Measurements from ENCODE around the gene RAB11FIP3.

The RAB11FIP3 gene

GRCh38 chr16:555528-556473 is 130.4 kb downstream of the RAB11FIP3 start:
- H3K27ac ChIP-seq (ENCODE audit: low read length): no peak overlapping the region

GRCh38 chr16:556474-557173 is 131.2 kb downstream of the RAB11FIP3 start:
- no peaks in the 10 kb centered on the region for H3F3A ChIP-seq (ENCODE audit: insufficient read depth, low read length)
- no peak overlapping the region for H3K27ac ChIP-seq (ENCODE audit: low read length)

More at GRCh38 chr16:555528-556473, 130.4 kb downstream of the RAB11FIP3 start:
- Histone ChIP-seq H3K4me2 (ENCODE audit: low read depth, low read length) (no peak overlapping the region), H3K9me3 (replicated peaks; ENCODE audit: insufficient read depth, low read length) (no peaks in the 10 kb centered on the region), H3K4me1 (ENCODE audit: low read length) (no peaks in the 10 kb centered on the region), H3F3A (ENCODE audit: insufficient read depth, low read length) (no peaks in the 10 kb centered on the region), H2AFZ (ENCODE audit: low read length) (no peak overlapping the region), H3K36me3 (replicated peaks; ENCODE audit: insufficient read depth, low read length) (no peaks in the 10 kb centered on the region), H3K79me2 (ENCODE audit: low read length) (no peaks in the 10 kb centered on the region), H4K20me1 (ENCODE audit: insufficient read depth, low read length) (no peaks in the 10 kb centered on the region), H3K4me3 (ENCODE audit: low read length) (no peak overlapping the region), H3K27me3 (replicated peaks; ENCODE audit: insufficient read depth, low read length) (peaks cover 40% of the 10 kb centered on the region), H3K9ac (ENCODE audit: low read length) (no peak overlapping the region), H3K9me2 (replicated peaks; ENCODE audit: insufficient read depth, low read length) (no peaks in the 10 kb centered on the region)
- no peak for DNase-seq
- TF ChIP-seq EZH2phosphoT487 (IDR thresholded peaks at IDR 0.05; ENCODE audit: low read length): no peak
- no peak for TF ChIP-seq CTCF (IDR thresholded peaks at IDR 0.05; ENCODE audit: low read length)
- no peak for TF ChIP-seq EZH2 (optimal IDR thresholded peaks at IDR 0.05; ENCODE audit: low read depth, low read length)

More at GRCh38 chr16:556474-557173, 131.2 kb downstream of the RAB11FIP3 start:
- Histone ChIP-seq H3K36me3 (replicated peaks; ENCODE audit: insufficient read depth, low read length) (no peaks in the 10 kb centered on the region), H3K4me1 (ENCODE audit: low read length) (no peaks in the 10 kb centered on the region), H3K9me2 (replicated peaks; ENCODE audit: insufficient read depth, low read length) (no peaks in the 10 kb centered on the region), H3K27me3 (replicated peaks; ENCODE audit: insufficient read depth, low read length) (peaks cover 48% of the 10 kb centered on the region), H4K20me1 (ENCODE audit: insufficient read depth, low read length) (no peaks in the 10 kb centered on the region), H2AFZ (ENCODE audit: low read length) (no peak overlapping the region), H3K4me2 (ENCODE audit: low read depth, low read length) (no peak overlapping the region), H3K9me3 (replicated peaks; ENCODE audit: insufficient read depth, low read length) (no peaks in the 10 kb centered on the region), H3K9ac (ENCODE audit: low read length) (no peak overlapping the region), H3K4me3 (ENCODE audit: low read length) (no peak overlapping the region), H3K79me2 (ENCODE audit: low read length) (no peaks in the 10 kb centered on the region)
- TF ChIP-seq CTCF (IDR thresholded peaks at IDR 0.05; ENCODE audit: low read length) (no peak), EZH2phosphoT487 (IDR thresholded peaks at IDR 0.05; ENCODE audit: low read length) (no peak), EZH2 (optimal IDR thresholded peaks at IDR 0.05; ENCODE audit: low read depth, low read length) (no peak)
- no peak for DNase-seq
